ENCODE results near the gene FTO.

The FTO gene

GRCh38 chr16:53816211-53816836 is 112.4 kb downstream of the FTO start:
- H4K20me1 ChIP-seq (ENCODE audit: insufficient read depth, low read length): no peaks in the 10 kb centered on the region
- TF ChIP-seq EZH2 (optimal IDR thresholded peaks at IDR 0.05; ENCODE audit: low read depth, low read length) (no peak), CTCF (IDR thresholded peaks at IDR 0.05; ENCODE audit: low read length) (no peak), EZH2phosphoT487 (IDR thresholded peaks at IDR 0.05; ENCODE audit: low read length) (no peak)
- H3K9ac ChIP-seq (ENCODE audit: low read length): no peak overlapping the region
- no peaks in the 10 kb centered on the region for H3K79me2 ChIP-seq (ENCODE audit: low read length)
- H2AFZ ChIP-seq (ENCODE audit: low read length): no peak overlapping the region
- no peaks in the 10 kb centered on the region for H3K9me2 ChIP-seq (replicated peaks; ENCODE audit: insufficient read depth, low read length)
- no peak for DNase-seq
- no peaks in the 10 kb centered on the region for H3K9me3 ChIP-seq (replicated peaks; ENCODE audit: insufficient read depth, low read length)
- H3K27me3 ChIP-seq (replicated peaks; ENCODE audit: insufficient read depth, low read length): no peaks in the 10 kb centered on the region
- no peak overlapping the region for H3K4me3 ChIP-seq (ENCODE audit: low read length)
- no peaks in the 10 kb centered on the region for H3F3A ChIP-seq (ENCODE audit: insufficient read depth, low read length)
- H3K4me1 ChIP-seq (ENCODE audit: low read length): no peaks in the 10 kb centered on the region
- no peak overlapping the region for H3K27ac ChIP-seq (ENCODE audit: low read length)
- H3K4me2 ChIP-seq (ENCODE audit: low read depth, low read length): no peak overlapping the region
- no peaks in the 10 kb centered on the region for H3K36me3 ChIP-seq (replicated peaks; ENCODE audit: insufficient read depth, low read length)

- Histone ChIP-seq H3K27ac (ENCODE audit: low read length) (no peak overlapping the region), H3K4me2 (ENCODE audit: low read depth, low read length) (no peak overlapping the region), H3K4me1 (ENCODE audit: low read length) (no peaks in the 10 kb centered on the region), H3K36me3 (replicated peaks; ENCODE audit: insufficient read depth, low read length) (no peaks in the 10 kb centered on the region), H3K27me3 (replicated peaks; ENCODE audit: insufficient read depth, low read length) (no peaks in the 10 kb centered on the region), H2AFZ (ENCODE audit: low read length) (no peak overlapping the region), H3K9me2 (replicated peaks; ENCODE audit: insufficient read depth, low read length) (no peaks in the 10 kb centered on the region), H3K9ac (ENCODE audit: low read length) (no peak overlapping the region), H3K79me2 (ENCODE audit: low read length) (no peaks in the 10 kb centered on the region), H3K4me3 (ENCODE audit: low read length) (no peak overlapping the region), H4K20me1 (ENCODE audit: insufficient read depth, low read length) (no peaks in the 10 kb centered on the region), H3F3A (ENCODE audit: insufficient read depth, low read length) (no peaks in the 10 kb centered on the region), H3K9me3 (replicated peaks; ENCODE audit: insufficient read depth, low read length) (no peaks in the 10 kb centered on the region)
- no peak for DNase-seq
- no peak for TF ChIP-seq EZH2phosphoT487 (IDR thresholded peaks at IDR 0.05; ENCODE audit: low read length)
- TF ChIP-seq EZH2 (optimal IDR thresholded peaks at IDR 0.05; ENCODE audit: low read depth, low read length): no peak
- no peak for TF ChIP-seq CTCF (IDR thresholded peaks at IDR 0.05; ENCODE audit: low read length)
These were observed 113.3 kb downstream of the FTO start for GRCh38 chr16:53817117-53817755.

GRCh38 chr16:53817812-53818550 is 114.0 kb downstream of the FTO start:
- Histone ChIP-seq H3K4me2 (ENCODE audit: low read depth, low read length) (no peak overlapping the region), H3K9me2 (replicated peaks; ENCODE audit: insufficient read depth, low read length) (no peaks in the 10 kb centered on the region), H4K20me1 (ENCODE audit: insufficient read depth, low read length) (no peaks in the 10 kb centered on the region), H3K9ac (ENCODE audit: low read length) (no peak overlapping the region), H3K4me1 (ENCODE audit: low read length) (no peaks in the 10 kb centered on the region), H3K4me3 (ENCODE audit: low read length) (no peak overlapping the region), H2AFZ (ENCODE audit: low read length) (no peak overlapping the region), H3K36me3 (replicated peaks; ENCODE audit: insufficient read depth, low read length) (no peaks in the 10 kb centered on the region), H3K27ac (ENCODE audit: low read length) (no peak overlapping the region), H3K79me2 (ENCODE audit: low read length) (no peaks in the 10 kb centered on the region), H3K9me3 (replicated peaks; ENCODE audit: insufficient read depth, low read length) (no peaks in the 10 kb centered on the region), H3K27me3 (replicated peaks; ENCODE audit: insufficient read depth, low read length) (no peaks in the 10 kb centered on the region), H3F3A (ENCODE audit: insufficient read depth, low read length) (peaks cover 5% of the 10 kb centered on the region)
- TF ChIP-seq EZH2phosphoT487 (IDR thresholded peaks at IDR 0.05; ENCODE audit: low read length) (no peak), CTCF (IDR thresholded peaks at IDR 0.05; ENCODE audit: low read length) (no peak), EZH2 (optimal IDR thresholded peaks at IDR 0.05; ENCODE audit: low read depth, low read length) (no peak)
- DNase-seq: no peak
